Stomach smooth muscle (tissue), 2 donors: ENCODE measurements around the gene RAD18.

Experiments
- H3K27ac ChIP-seq: one replicate; pipeline ENCODE4 v1.7.0; 2013; ENCODE audit warnings: mild to moderate bottlenecking, low read length, inconsistent platforms
- H3K27me3 ChIP-seq, 2 donors: one replicate each; pipeline ENCODE4 v1.7.0; 2013; ENCODE audit warnings: low read length in 2 of 2; ENCODE audit not compliant: insufficient read depth in 2 of 2, control insufficient read depth in 1 of 2
- H3K36me3 ChIP-seq, 2 donors: one replicate each; pipeline ENCODE4 v1.7.0; 2013; ENCODE audit warnings: low read length in 2 of 2; ENCODE audit not compliant: control insufficient read depth in 2 of 2, insufficient read depth in 2 of 2
- H3K4me1 ChIP-seq: one replicate; pipeline ENCODE4 v1.7.0; 2013; ENCODE audit warnings: low read length; ENCODE audit not compliant: control insufficient read depth, insufficient read depth
- H3K4me3 ChIP-seq, 2 donors: one replicate each; pipeline ENCODE4 v1.7.0; 2013; ENCODE audit warnings: low read length in 2 of 2
- H3K9ac ChIP-seq, 2 donors: one replicate each; pipeline ENCODE4 v1.7.0; 2013; ENCODE audit warnings: low read length in 2 of 2, mild to moderate bottlenecking in 1 of 2
- H3K9me3 ChIP-seq, 2 donors: one replicate each; pipeline ENCODE4 v1.7.0; 2013; ENCODE audit warnings: low read length in 2 of 2; ENCODE audit not compliant: control insufficient read depth in 2 of 2
- donor health status: healthy.
- donor health status: Pancreatic carcinoma.

The RAD18 gene

GRCh38 chr3:8847317-8847716 is 116.0 kb downstream of the RAD18 start:
- Histone ChIP-seq H3K4me1 (peaks cover 4% of the 10 kb centered on the region), H3K36me3 (no peaks in the 10 kb centered on the region)

GRCh38 chr3:8846176-8846575 is 117.1 kb downstream of the RAD18 start:
- H3K27ac ChIP-seq, result no peak overlapping the region

More at GRCh38 chr3:8847317-8847716, 116.0 kb downstream of the RAD18 start:
- Histone ChIP-seq H3K9ac (no peak overlapping the region), H3K27me3 (no peaks in the 10 kb centered on the region), H3K4me3 (no peak overlapping the region), H3K9me3 (no peaks in the 10 kb centered on the region), H3K27ac (no peak overlapping the region)

GRCh38 chr3:8845641-8846040 is 117.6 kb downstream of the RAD18 start:
- no peaks in the 10 kb centered on the region for H3K9me3 ChIP-seq
- H3K27ac ChIP-seq, result no peak overlapping the region
- H3K27me3 ChIP-seq, result no peaks in the 10 kb centered on the region
- peaks cover 4% of the 10 kb centered on the region for H3K4me1 ChIP-seq
- no peak overlapping the region for H3K4me3 ChIP-seq
- H3K9ac ChIP-seq, result no peak overlapping the region
- H3K36me3 ChIP-seq, result no peaks in the 10 kb centered on the region

More at GRCh38 chr3:8846176-8846575, 117.1 kb downstream of the RAD18 start:
- no peaks in the 10 kb centered on the region for H3K27me3 ChIP-seq
- H3K4me1 ChIP-seq, result peaks cover 4% of the 10 kb centered on the region
- H3K36me3 ChIP-seq, result no peaks in the 10 kb centered on the region
- H3K9me3 ChIP-seq, result no peaks in the 10 kb centered on the region
- no peak overlapping the region for H3K4me3 ChIP-seq
- H3K9ac ChIP-seq, result no peak overlapping the region

- H3K4me3 ChIP-seq, result no peak overlapping the region
- H3K9ac ChIP-seq, result no peak overlapping the region
- no peaks in the 10 kb centered on the region for H3K9me3 ChIP-seq
- no peaks in the 10 kb centered on the region for H3K27me3 ChIP-seq
- no peaks in the 10 kb centered on the region for H3K4me1 ChIP-seq
- no peak overlapping the region for H3K27ac ChIP-seq
- H3K36me3 ChIP-seq, result no peaks in the 10 kb centered on the region
Measured at GRCh38 chr3:8843347-8843746, 119.9 kb downstream of the RAD18 start.

GRCh38 chr3:8842293-8842692 is 121.0 kb downstream of the RAD18 start:
- H3K4me3 ChIP-seq, result no peak overlapping the region
- no peak overlapping the region for H3K27ac ChIP-seq
- no peaks in the 10 kb centered on the region for H3K4me1 ChIP-seq
- no peaks in the 10 kb centered on the region for H3K27me3 ChIP-seq
- H3K9ac ChIP-seq, result no peak overlapping the region
- H3K9me3 ChIP-seq, result no peaks in the 10 kb centered on the region
- no peaks in the 10 kb centered on the region for H3K36me3 ChIP-seq

- H3K4me1 ChIP-seq, result no peaks in the 10 kb centered on the region
- no peak overlapping the region for H3K27ac ChIP-seq
- no peak overlapping the region for H3K9ac ChIP-seq
- no peaks in the 10 kb centered on the region for H3K27me3 ChIP-seq
- H3K4me3 ChIP-seq, result no peak overlapping the region
- no peaks in the 10 kb centered on the region for H3K36me3 ChIP-seq
- no peaks in the 10 kb centered on the region for H3K9me3 ChIP-seq
Measured at GRCh38 chr3:8841472-8841871, 121.8 kb downstream of the RAD18 start.

DNA sequence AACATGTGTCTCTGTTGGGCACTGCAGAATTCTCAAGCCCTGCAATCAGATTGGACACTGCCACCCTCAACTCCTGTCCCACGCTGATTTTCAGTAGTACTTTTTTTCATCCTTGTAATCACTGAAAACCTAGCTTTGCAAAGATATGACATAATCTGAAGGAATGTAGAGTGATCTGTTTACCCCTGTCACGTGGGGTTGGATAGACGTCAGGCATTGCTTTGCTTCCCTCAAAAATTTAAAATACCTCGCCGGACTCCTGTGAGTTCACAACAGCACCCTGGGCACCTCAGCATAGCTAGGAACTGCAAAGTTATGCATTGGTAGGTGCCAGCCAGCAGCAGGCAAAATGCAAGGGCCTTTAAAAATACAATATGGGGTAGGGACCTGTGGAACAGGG is 122.7 kb downstream of the RAD18 start:
- Histone ChIP-seq H3K4me3 (no peak overlapping the region), H3K4me1 (no peaks in the 10 kb centered on the region), H3K9me3 (no peaks in the 10 kb centered on the region), H3K27ac (no peak overlapping the region), H3K36me3 (no peaks in the 10 kb centered on the region), H3K9ac (no peak overlapping the region), H3K27me3 (no peaks in the 10 kb centered on the region)

GRCh38 chr3:8839607-8840325 is 123.5 kb downstream of the RAD18 start:
- H3K27me3 ChIP-seq, result no peaks in the 10 kb centered on the region
- no peak overlapping the region for H3K27ac ChIP-seq
- H3K4me3 ChIP-seq, result no peak overlapping the region
- no peak overlapping the region for H3K9ac ChIP-seq
- H3K4me1 ChIP-seq, result no peaks in the 10 kb centered on the region
- no peaks in the 10 kb centered on the region for H3K9me3 ChIP-seq
- H3K36me3 ChIP-seq, result no peaks in the 10 kb centered on the region

DNA sequence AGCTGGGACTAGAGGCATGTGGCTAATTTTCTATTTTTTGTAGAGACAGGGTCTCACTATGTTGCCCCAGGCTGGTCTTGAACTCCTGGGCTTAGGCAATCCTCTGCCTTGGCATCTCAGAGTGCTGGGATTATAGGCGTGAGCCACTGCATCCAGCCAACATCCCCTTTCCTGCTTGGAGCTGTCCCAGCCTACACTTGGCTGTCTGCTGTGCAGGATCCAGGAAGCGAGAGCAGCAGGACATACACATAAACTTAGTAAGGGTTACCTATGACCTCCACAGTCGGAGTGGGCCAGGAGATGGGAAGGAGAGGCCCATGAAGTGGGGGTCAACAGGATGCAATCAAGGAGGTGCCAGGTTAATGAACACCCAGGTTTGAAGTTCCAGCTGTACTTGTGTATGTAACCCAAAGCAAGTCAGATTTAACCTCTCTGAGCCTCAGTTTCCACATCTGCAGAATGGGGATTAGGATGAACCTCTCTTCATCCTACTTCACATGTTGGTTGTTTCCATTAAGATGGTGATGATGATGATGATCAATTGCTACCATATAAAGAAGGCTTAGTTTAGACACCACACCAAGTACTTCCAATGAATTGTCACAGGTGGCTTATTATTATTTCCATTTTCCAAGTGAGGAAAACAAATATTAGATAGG is 124.4 kb downstream of the RAD18 start:
- H3K9me3 ChIP-seq, result no peaks in the 10 kb centered on the region
- no peaks in the 10 kb centered on the region for H3K4me1 ChIP-seq
- no peak overlapping the region for H3K4me3 ChIP-seq
- H3K27ac ChIP-seq, result no peak overlapping the region
- H3K27me3 ChIP-seq, result no peaks in the 10 kb centered on the region
- no peak overlapping the region for H3K9ac ChIP-seq
- no peaks in the 10 kb centered on the region for H3K36me3 ChIP-seq

GRCh38 chr3:8838234-8838633 is 125.0 kb downstream of the RAD18 start:
- no peaks in the 10 kb centered on the region for H3K27me3 ChIP-seq
- H3K36me3 ChIP-seq, result no peaks in the 10 kb centered on the region
- H3K4me3 ChIP-seq, result no peak overlapping the region
- H3K9ac ChIP-seq, result no peak overlapping the region
- H3K9me3 ChIP-seq, result no peaks in the 10 kb centered on the region
- no peaks in the 10 kb centered on the region for H3K4me1 ChIP-seq
- H3K27ac ChIP-seq, result no peak overlapping the region

GRCh38 chr3:8837162-8837561 is 126.1 kb downstream of the RAD18 start:
- Histone ChIP-seq H3K36me3 (no peaks in the 10 kb centered on the region), H3K4me3 (no peak overlapping the region), H3K9me3 (no peaks in the 10 kb centered on the region), H3K4me1 (no peaks in the 10 kb centered on the region), H3K27ac (no peak overlapping the region), H3K27me3 (no peaks in the 10 kb centered on the region), H3K9ac (no peak overlapping the region)
